CD4-positive, alpha-beta T cell treated with Interleukin-15 for 4 hours (primary cell): Measurements from ENCODE around the gene SDF2.
A peak's percentile ranks its signal among the peaks of the same experiment; 100 is the strongest.
"Not testable (repeated sequence)": the region's sequence is repeated elsewhere in the genome, so short reads cannot be mapped to it uniquely, and the experiment has no call there.

Experiments used
- DNase-seq: peaks from one replicate; pipeline ENCODE4 v3.0.0-alpha.2; 2020; ENCODE audit warnings: low spot score

SDF2 gene

DNA sequence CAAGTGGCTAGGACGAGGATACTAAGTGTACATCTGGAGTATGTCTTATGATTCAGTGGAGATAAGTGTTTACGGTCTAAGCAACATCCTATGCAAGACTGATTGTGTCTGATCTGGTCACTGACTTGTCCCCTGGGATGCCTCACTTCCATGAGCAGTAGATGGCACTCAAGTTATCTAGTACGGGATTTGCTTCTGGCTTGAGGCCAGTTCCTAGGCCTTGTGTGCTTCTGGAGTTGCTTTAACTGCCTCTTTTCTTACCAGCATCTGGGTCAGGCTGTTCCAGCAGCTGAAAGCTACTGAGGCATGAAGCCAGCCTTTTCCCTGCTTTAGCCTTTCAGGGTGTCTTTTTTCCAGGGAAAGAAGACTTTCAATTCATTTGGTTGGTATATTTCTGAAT is 23.3 kb upstream of the SDF2 start:
- no peak for DNase-seq

DNA sequence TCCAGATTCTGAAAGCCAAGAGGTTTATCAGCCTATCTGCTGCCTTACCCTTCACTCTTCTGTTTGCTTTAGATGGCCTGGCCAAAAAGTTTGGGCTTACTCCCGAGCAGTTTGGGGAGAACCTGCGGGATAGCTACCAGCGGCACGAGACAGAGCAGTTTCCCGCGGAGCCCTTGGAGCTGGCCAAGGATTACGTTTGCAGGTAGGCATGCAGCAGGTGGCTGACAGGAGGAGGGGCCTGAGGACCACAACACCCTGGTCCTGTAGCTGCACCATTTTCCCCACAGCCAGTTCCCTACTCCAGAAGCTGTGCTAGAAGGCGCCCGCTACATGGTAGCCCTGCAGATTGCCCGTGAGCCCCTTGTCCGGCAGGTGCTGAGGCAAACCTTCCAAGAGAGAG is 20.9 kb upstream of the SDF2 start:
- DNase-seq, result no peak

DNA sequence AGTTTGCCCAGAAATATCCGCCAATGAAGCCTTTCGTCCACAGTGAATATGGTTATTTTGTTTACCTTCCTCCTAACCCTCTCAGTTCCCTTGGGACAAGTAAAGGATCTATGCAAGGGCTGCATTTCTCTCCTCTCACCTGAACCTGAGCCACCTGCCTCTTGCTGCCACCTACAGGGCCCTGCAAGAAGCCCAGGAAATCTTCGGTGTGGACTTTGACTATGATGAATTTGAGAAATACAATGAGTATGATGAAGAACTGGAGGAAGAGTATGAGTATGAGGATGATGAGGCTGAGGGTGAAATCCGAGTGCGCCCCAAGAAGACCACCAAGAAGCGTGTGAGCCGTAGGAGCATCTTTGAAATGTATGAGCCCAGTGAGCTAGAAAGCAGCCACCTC is 14.3 kb upstream of the SDF2 start:
- DNase-seq, result no peak

DNA sequence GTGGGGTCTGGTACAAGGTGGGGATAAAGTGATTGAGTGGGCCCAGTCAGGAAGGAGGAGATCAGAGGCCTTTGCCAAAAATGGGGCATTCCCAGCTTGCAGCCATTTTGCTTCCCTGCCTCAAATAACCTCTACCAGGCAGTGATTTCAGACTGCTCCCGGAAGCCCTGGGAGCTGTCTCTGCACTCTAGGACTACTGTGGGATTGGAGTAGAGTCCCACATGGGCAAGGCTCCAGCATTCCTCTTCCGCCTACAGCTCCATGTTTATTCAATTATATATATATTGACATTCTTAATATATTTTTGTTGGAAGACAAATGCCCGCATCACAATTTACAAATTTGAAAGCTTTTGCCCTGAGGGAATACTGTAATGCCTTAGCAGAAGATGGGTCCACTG is 13.8 kb upstream of the SDF2 start:
- DNase-seq, result no peak

DNA sequence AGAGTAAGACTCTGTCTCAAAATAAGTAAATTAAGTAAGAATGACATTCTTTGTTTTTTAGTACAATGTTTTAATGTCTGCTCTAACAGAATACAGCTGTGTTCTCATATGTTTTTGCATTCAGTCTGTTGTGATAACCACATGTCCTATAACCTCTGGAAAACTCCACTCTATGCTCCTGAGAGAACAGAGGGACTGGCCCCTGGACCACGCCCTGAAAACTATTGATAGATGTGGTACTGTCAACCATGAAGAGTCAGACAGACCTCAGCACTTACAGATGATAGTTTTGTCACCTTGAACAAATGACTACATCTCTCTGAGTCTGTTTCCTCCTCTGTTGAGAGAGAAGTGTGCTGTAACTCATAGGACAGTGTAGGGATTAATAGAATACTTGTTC is 8.2 kb upstream of the SDF2 start:
- DNase-seq, result no peak

DNA sequence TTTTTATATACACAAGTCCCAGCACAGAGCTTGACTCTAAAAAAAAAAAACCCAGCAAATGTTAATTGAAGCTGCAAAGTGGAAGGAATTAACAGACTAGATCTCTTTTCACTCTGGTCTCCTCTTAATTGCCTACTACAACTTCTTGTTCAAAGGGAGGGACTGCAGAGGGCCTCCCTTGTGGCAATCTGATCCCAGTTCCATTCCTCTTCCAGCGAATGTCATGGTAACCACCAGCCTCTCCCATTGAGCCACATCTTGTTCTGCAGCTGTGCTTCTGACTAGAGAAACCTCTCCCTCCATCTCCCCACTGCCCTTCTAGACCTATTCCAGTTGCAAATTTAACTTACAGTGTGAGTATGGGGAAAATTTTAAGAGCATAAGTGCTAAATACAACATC is 6.2 kb upstream of the SDF2 start:
- DNase-seq, result no peak

DNA sequence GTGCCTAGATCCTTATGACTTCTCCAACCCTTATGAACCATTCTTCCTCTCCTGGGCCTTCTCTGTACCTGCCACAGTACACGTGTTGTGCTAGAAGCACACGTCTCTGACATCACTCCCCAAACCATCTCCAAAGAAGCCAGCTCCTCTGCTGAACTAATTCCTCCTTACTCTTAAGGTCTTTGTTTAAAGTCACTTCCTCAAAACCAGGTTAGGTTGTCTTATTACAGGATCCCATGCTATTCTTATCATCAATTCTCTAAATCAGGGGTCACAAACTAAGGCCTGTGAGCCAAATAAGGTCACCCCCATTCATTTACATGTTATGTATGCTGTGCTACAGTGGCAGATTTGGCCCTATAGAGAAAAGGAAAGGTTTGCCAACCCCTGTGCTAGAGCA is 4.3 kb upstream of the SDF2 start:
- DNase-seq, result no peak

DNA sequence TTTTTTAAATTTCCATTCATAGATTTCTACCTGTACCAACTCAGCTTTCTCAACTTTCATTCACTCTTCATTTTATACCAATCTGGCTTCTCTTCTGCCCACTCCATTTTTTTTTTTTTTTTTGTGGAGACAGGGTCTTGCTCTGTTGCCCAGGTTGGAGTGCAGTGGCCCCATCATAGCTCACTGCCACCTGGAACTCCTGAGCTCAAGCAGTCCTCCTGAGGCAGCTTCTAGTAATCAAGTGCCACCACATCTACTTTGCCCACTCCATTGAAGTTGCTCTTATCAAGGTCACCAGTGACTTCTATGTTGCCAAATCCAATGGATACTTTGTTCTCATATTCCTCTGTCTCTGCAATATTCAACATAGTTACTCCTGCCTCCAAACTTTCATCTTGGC is 2.0 kb upstream of the SDF2 start:
- no peak for DNase-seq

DNA sequence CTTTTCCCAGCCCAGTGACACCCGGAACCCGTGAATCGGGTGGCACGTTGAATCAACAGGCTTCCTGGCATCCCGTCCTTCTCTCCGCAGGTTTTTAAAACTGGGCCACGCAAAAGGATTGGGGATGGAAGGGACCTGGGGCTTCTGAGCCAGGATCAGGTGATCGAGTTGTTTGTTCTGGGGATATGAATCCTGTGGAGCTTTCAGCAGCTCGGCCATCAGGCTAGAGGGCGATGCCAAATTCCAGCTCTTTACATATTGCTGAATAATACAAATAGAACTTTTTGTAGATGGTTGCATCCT is 772 bp upstream of the SDF2 start:
- no peak for DNase-seq

DNA sequence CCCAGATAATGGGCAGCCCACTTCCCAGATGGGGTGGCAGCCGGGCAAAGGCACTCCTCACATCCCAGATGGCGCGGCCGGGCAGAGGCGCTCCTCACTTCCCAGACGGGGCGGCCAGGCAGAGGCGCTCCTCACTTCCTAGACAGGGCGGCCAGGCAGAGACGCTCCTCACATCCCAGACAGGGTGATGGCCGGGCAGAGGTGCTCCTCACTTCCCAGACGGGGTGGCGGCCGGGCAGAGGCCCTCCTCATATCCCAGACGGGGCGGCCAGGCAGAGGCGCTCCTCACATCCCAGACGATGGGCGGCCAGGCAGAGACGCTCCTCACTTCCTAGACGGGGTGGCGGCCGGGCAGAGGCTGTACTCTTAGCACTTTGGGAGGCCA is 2.2 kb downstream of the SDF2 start:
- not testable (repeated sequence) for DNase-seq

DNA sequence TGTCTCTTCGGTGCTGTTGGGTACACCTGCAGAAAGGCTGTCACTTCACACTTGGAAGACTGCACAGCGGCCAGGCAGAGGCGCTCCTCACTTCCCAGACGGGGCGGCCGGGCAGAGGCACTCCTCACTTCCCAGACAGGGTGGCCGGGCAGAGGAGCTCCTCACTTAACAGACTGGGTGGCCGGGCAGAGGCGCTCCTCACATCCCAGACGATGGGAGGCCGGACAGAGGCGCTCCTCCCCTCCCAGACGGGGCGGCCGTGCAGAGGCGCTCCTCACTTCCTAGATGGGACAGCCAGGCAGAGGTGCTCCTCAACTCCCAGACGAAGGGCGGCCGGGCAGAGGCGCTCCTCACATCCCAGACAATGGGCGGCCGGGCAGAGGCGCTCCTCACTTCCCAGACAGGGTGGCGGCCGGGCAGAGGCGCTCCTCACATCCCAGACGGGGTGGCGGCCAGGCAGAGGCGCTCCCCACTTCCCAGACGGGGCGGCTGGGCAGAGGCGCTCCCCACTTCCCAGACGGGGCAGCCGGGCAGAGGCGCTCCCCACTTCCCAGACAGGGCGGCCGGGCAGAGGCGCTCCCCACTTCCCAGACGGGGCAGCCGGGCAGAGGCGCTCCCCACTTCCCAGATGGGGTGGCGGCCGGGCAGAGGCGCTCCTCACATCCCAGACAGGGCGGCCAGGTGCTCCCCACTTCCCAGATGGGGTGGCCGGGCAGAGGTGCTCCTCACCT is 2.8 kb downstream of the SDF2 start:
- DNase-seq, result not testable (repeated sequence)

DNA sequence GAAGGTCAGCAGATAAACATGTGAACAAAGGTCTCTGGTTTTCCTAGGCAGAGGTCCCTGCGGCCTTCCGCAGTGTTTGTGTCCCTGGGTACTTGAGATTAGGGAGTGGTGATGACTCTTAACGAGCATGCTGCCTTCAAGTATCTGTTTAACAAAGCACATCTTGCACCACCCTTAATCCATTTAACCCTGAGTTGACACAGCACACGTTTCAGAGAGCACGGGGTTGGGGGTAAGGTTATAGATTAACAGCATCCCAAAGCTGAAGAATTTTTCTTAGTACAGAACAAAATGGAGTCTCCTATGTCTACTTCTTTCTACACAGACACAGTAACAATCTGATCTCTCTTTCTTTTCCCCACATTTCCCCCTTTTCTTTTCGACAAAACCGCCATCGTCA is 3.4 kb downstream of the SDF2 start:
- not testable (repeated sequence) for DNase-seq

DNA sequence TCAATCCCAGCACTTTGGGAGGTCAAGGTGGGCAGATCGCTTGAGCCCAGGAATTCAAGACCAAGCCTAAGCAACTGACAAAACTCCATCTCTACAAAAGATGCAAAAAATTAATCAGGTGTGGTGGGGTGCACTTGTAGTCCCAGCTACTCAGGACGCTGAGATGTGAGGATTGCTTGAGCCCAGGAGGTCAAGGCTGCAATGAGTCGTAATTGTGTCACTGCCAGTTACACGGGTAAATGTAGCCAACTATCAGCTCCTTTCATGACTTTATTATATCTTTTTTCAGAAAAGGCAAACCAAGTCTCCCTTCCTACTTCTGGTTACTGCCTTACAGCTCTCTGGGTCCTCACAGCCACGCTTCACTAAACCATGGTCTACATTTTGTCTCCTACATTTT is 4.0 kb downstream of the SDF2 start:
- DNase-seq, result no peak

DNA sequence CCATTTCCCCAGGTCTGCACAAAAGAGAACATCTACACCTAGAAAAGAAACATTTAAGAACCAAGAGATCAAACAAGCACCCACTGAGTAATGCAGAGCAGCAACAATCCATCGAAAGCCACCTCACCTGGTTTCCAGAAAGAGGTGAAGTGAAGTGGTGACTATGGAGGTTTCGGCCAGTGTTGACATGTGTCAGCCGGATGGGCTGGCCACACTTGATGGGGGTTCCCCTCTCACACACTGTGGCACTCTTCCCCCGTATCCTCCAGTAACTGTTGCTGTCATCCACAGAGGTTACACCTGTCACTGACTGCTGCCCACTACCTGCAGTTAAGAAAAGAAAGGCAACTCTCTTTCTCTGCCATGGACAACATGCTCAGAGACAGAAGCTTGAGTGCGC is 6.5 kb downstream of the SDF2 start:
- DNase-seq, result no peak

DNA sequence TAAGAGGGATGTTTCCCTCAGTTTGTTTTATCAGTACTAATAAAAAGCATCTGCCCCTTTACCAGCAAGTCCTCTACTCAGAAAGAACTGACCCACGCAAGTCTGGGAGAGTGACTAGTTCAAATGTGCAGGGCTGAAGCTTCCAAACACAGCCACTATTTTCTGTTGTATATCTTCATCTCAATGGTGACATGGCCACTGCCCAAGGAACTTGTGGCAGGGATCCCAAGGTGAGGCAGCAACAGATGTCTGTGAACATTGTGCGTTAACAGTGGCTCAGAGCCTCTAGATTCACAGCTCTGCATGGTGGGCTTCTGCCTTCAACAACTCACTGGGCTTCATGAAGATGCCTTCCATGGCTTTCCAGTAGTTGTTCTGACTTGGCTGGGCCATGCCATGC is 13.0 kb downstream of the SDF2 start:
- DNase-seq, result no peak

DNA sequence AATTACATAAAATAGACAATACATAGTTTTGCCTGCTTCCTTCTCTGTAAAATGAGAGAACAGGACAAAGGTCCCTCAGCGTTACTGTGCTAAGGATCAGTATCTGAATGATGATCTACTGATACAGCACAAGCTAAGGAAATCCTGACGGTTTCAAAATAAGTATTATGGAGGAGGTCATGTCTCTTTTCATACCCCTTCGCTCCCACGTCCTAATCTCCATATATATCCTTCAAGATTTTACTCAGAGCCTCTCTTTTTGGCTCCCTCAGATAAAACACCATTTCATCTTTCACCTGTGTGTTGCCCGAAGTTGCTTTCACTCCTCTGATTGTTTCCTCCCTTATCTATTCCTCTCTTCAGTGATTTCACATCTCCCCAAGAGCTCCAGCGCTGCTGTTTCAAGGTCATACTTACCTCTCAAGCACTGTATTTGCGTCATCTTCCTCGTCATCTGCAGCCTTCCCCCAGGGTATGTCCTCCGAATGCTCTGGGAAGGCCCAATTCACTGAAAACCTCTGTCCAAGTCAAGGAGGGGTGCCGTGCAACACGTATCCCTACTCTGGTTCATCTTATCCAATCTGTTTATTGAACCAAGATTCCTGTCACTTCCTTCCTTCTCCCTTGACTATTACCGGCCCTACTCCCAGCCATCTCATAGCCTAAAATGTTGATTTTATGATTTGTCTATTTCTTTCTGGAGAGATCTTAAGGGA is 15.5 kb downstream of the SDF2 start:
- no peak for DNase-seq

DNA sequence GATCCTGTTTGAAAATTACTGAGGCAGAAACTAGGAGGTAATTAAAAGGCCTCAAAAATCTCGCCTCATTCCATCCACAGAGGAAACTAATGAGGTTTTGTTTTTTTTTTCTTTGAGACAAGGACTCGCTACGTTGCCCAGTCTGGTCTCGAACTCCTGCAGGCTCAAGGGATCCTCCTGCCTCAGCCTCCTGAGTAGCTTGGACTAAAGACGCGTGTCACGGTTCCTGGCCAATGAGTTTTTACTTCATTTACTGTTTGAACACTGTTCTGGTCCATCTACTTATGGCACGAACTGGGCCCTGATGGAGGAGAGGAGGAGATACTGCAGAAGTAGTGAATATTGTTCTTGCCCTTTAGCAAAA is 16.1 kb downstream of the SDF2 start:
- no peak for DNase-seq

DNA sequence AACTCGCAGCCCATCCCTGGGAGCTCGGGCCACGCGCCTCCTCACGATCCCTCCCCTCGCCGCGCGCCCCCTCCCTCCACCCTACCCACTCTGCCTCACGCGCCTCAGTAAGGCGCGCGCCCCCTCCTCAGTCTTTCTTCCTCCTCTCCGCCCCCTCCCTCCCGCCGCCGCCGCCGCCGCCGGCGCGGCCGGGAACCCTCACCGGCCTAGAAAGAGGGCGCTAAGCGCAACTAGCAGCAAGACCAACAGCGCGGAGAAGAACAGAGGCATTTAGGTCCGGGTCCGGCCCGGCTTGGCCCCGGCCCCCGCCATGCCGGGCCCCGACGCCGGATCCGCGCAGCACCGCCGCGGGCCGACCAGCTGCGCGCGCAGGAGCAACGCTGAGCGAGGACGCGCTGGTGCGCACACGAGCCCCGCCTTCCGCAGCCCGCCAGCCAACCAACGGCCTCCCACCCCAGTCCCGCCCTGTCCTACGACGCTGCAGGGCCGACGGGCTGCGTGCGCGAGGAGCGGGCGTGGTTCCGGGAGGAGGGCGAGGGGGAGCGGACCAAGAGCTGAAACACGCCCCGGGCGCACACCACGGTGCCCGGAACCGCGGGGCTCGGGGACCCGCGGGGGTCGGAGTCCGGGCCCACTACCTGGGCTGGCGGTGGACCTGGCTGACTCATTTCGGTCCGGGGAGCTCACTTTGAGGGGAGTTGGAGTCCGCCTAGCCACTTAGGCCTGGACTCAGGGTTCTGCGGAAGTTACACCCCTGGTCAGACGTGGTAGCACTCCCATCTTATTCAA is 16.7 kb downstream of the SDF2 start, which contains the start of gene BLTP2:
Gene BLTP2, minus strand, starts transcription at position 372 of the 789 bp plus-strand sequence. Its CDS starts 102 bp downstream, at position 270.
- DNase-seq, result peak; percentile 95

DNA sequence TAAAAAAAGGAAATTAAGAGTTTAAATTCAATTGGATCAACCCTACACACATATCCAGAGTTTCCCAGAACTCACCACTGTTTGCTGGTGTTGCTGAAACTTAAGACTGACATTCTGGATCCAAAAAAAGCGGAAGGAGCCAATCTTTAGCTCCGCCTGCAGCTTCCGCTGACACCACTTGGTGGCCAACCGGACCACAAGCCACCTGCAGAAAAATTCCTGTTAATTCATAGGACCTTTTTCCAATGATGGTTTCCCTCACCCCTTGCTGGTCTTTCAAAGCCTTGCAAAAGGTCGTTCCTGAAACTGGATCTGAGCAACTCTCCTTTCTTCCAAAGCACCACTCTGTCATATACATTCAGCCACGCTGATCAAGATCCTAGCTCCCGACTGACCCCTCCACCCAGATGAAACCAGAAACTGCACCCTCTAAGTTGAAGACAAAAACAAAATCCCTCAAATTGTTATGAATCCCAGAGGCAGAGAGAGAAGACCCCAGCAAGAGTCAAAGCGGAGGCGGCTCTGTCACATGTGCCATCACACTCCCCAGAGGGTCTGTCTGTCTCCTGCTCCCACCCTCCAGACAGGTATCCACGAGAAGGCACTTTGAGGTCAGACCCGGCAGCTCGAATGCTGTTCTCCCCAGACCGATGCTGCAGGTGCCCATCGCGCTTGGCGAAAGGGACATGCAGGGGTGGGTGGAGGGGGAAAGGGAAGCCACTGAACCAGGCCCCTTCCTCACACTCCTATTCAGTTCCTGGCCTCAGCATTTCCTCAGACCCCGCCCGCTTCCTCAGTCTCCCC is 17.5 kb downstream of the SDF2 start:
- peak; percentile 7 for DNase-seq

DNA sequence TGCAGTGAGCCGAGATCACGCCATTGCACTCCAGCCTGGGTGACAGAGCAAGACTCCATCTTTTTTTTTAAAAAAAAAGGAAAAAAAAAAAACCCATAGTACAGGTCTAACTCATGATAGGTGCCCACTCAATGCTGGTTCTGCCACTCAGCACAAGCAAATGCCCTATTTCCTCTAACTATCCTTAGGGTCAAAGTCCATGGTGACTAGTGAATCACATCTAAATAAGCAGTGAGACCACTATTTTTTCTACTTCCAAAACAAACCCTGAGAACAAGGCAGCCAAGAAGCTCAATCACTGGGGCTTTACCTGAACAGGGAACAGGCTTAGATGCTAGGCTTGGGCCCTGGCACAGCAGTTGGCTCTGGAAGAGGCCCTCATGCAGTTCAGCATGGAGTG is 20.1 kb downstream of the SDF2 start:
- no peak for DNase-seq

DNA sequence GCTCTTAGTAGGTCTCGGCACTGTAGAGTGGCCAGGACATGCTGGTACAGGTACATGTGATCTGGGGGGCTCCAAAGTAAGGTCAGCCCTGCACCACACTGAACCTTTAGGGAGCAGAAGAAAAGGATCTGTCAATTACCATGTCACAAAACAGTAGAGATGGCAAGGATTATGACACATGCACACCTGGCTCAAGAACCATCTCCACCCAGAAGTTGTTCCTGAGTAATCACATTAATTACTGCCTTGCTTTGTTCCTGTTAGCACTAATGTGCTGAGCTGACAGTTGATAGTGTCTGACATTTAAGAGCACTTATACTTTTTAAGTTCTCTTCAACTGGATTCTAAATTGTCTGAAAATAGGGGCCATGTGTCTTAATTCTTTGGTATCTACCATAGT is 26.2 kb downstream of the SDF2 start:
- DNase-seq, result no peak

DNA sequence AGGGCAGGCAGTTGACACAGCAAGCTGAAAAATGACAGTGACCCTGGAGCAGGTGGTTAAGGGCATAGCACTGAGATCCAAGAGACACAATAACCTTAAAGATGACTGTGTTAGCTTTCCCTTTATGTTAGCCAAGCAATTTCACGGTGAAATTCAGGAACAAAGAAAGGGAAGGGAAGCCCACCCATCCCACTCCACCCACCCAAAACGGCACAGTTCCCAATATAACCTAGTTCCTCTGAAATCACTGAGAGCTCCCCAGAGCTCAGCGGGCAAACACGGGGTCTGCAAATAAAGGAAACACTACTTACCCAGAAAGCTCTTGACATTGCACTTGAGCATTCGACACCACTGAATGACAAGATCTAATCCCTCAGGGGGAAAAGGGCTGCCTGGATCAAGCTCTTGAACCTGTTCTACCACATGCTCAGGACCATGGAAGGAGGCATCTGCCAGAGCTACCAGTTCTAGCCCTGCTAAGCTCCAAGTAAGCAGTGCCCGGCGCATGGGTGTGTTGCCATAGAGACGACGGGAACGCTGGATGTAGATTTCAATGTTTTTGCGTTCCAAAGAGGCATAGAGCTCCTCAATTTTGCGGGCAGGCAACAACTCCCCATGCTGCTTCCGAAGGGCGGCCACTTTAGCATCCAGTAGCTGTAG is 27.4 kb downstream of the SDF2 start:
- DNase-seq, result no peak
